DOHH2 (cell line): Measurements from ENCODE around the gene DR1.

Experiments
- EZH2phosphoT487 ChIP-seq: fragments of 200-600 bp; sonication (generic); IDR thresholded peaks from 2 replicates; pipeline ENCODE4 v1.6.1; 2017; ENCODE audit warnings: borderline replicate concordance, mild to moderate bottlenecking, antibody characterized with exemption, low read length, moderate library complexity, mixed read lengths
- TF ChIP-seq, protein P1 (sequence below): fragments of 200-600 bp; sonication (generic); IDR thresholded peaks from one replicate; pipeline ENCODE4 v1.5.1; 2014; ENCODE audit warnings: antibody characterized with exemption, mild to moderate bottlenecking, low read depth, low read length; ENCODE audit not compliant: poor library complexity, severe bottlenecking

DNA sequence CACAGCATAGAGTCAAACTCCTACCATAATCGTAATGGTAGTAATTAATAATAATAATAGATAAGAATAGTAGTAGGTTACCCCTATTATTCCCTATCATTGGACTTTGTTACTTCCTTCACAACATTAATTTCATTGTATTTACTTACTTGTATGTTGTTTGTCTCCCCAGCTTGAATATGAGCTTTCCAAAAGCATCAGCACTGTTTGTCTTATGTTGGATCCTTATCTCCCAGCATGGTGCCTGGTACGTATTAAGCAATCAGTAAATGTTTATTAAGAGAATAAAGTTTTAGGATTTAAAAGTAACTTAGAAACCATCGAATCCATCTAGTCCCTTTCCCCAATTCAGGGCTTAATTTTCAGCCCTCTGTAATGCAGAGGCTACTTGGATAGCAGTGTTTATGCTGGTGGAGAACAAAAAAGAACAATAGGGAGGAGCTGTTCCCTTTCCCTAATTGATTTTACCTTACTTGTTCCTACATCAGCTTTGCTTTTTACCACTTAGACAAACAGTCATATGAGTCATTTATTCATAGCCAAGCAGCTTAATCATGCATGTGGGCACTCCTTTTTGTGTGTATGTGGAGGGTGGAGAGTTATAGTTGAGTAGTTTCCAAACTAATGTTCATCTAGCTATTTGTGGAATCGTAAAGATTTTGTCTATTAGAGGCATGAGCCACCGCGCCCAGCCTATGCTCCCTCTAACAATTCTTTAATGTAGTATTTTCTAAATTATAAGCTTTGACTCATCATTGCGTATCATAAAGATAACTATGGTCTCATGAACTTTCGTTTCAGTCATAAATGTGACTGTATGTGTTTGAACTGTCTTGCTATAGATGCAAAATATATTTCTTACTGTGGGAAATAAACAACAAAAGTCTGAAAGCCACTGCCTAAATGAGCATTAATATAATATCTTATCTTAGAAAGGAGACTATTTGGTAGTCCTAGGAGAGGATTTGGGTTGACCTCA, 20.9 kb upstream of the DR1 start:
- TF ChIP-seq, protein P1, sequence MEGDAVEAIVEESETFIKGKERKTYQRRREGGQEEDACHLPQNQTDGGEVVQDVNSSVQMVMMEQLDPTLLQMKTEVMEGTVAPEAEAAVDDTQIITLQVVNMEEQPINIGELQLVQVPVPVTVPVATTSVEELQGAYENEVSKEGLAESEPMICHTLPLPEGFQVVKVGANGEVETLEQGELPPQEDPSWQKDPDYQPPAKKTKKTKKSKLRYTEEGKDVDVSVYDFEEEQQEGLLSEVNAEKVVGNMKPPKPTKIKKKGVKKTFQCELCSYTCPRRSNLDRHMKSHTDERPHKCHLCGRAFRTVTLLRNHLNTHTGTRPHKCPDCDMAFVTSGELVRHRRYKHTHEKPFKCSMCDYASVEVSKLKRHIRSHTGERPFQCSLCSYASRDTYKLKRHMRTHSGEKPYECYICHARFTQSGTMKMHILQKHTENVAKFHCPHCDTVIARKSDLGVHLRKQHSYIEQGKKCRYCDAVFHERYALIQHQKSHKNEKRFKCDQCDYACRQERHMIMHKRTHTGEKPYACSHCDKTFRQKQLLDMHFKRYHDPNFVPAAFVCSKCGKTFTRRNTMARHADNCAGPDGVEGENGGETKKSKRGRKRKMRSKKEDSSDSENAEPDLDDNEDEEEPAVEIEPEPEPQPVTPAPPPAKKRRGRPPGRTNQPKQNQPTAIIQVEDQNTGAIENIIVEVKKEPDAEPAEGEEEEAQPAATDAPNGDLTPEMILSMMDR = no peak
- TF ChIP-seq EZH2phosphoT487 = no peak
